Caco-2 (cell line): ENCODE measurements around the gene KISS1. TPM values are rescaled to one million over a fixed set of nuclear protein-coding genes. Genes with fewer than 3 reads are reported as not detected.

Source experiments
- BruUV-seq: library from RNA; stranded (reverse); fragments of 400-500 nt; replicated peaks from 2 replicates; lab custom pipeline; 2021; lab: Mats Ljungman, UMichigan
- CTCF ChIA-PET: fragments of 300-600 bp; sonication (Branson Sonifier 250); formaldehyde crosslinking; loops from one replicate; lab custom pipeline; 2022; ENCODE audit warnings: antibody characterized with exemption; lab: Charles Lee
- POLR2A ChIA-PET: fragments of 300-600 bp; sonication (Branson Sonifier 250); formaldehyde crosslinking; loops from one replicate; lab custom pipeline; 2022; ENCODE audit warnings: antibody characterized with exemption; lab: Charles Lee
- DNase-seq, 2 experiments: peaks; one replicate each; pipeline versions ENCODE4 v3.0.0 to v3.0.0-alpha.2; 2020 to 2022
- H3K27me3 ChIP-seq: replicated peaks from 2 replicates; pipeline ENCODE4 v1.6.0; 2011; ENCODE audit warnings: low read length; ENCODE audit not compliant: control insufficient read depth, insufficient read depth
- H3K36me3 ChIP-seq: 2 replicates; pipeline ENCODE4 v1.5.1; 2011; ENCODE audit warnings: low read length; ENCODE audit not compliant: control insufficient read depth, insufficient read depth
- H3K4me1 ChIP-seq: fragments of 250-450 bp; sonication (Bioruptor Pico); 2 replicates; pipeline ENCODE4 v1.5.1; 2020; ENCODE audit warnings: mild to moderate bottlenecking
- H3K4me3 ChIP-seq: 2 replicates; pipeline ENCODE4 v1.5.1; 2011; ENCODE audit warnings: low read depth, mild to moderate bottlenecking, control low read depth, low read length
- H3K9me3 ChIP-seq: fragments of 250-450 bp; sonication (Bioruptor Pico); 2 replicates; pipeline ENCODE4 v1.5.1; 2020; ENCODE audit warnings: mild to moderate bottlenecking, moderate library complexity
- H3K27ac Mint-ChIP-seq: one replicate; pipeline ENCODE4 v1.8.0; 2022; ENCODE audit warnings: mixed read lengths; ENCODE audit not compliant: unreplicated experiment
- H3K27me3 Mint-ChIP-seq: one replicate; pipeline ENCODE4 v1.8.0; 2022; ENCODE audit warnings: mixed read lengths; ENCODE audit not compliant: insufficient read depth, unreplicated experiment
- H3K36me3 Mint-ChIP-seq: one replicate; pipeline ENCODE4 v1.8.0; 2022; ENCODE audit warnings: mild to moderate bottlenecking, mixed read lengths; ENCODE audit not compliant: insufficient read depth, unreplicated experiment
- H3K4me1 Mint-ChIP-seq: one replicate; pipeline ENCODE4 v1.8.0; 2022; ENCODE audit warnings: low read depth, mixed read lengths; ENCODE audit not compliant: unreplicated experiment
- H3K4me3 Mint-ChIP-seq: one replicate; pipeline ENCODE4 v1.8.0; 2022; ENCODE audit warnings: mild to moderate bottlenecking, moderate library complexity, mixed read lengths; ENCODE audit not compliant: unreplicated experiment
- H3K9me3 Mint-ChIP-seq: one replicate; pipeline ENCODE4 v1.8.0; 2022; ENCODE audit warnings: mixed read lengths; ENCODE audit not compliant: unreplicated experiment
- intact Hi-C: fragments of 100-400 bp; cut with micrococcal nuclease; formaldehyde crosslinking; loops from one replicate; pipeline ENCODE4 v1.10.0; 2022; ENCODE audit not compliant: unreplicated experiment
- total RNA-seq: library from RNA; stranded (reverse); gene quantifications from 2 replicates; pipeline ENCODE4 v1.2.3, GENCODE V29; 2022
- TF ChIP-seq, protein P1 (sequence below), 2 experiments: fragments of 200-600 bp in 1 of 2; IDR thresholded peaks; 1 replicate in 1 of 2; 2 replicates in 1 of 2; pipeline versions ENCODE4 v1.5.1 to v1.8.0; 2011 to 2022; ENCODE audit warnings: antibody characterized with exemption in 1 of 2, control low read depth in 1 of 2, inconsistent platforms in 1 of 2, low read depth in 1 of 2, low read length in 1 of 2, mild to moderate bottlenecking in 1 of 2, moderate library complexity in 1 of 2; ENCODE audit not compliant: insufficient read depth in 1 of 2, severe bottlenecking in 1 of 2, unreplicated experiment in 1 of 2

KISS1 gene
- total RNA-seq, 1 experiment from 2014 or later = 3.3 TPM

DNA sequence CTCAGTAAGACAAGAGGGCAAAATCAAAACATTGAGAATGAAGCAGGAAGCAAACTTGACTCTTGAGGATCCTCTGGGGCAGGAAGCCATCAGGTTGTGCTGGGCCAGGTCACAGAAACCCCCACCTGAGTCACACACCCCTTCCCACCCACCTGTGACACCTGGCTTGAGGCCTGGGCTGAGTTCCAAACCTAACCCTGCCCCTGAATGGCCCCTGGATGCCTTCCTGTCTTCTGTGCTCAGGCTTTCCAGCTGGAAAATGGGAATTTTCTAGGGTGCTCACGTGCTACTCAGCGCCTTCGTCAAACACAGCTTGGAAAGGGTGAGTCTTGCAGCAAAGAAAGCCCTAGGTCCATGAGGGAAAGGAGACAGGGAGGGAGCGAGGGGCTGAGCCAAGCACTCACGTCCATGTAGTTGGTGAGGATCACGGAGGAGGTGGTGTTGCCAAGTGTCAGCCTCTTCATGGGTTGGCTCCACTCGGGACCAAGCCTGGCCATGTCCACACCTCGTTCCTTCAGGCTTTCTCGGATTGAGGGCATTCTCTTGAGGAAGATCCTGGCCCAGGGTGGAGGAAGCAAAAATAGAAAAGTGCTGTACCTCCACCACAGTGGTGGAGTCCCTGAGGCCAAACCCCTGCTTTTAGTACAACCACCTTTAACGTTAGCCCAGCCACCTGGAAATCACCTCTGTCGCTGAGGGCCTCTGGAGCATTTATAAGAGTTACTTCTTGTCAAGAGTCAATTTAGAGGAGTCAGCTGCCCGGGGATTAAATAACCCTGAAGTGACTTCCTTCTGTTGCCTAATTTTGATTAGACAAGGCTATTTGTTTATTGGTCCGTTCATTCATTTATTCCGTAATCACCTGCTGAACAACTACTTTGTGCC, 34.4 kb downstream of the KISS1 start:
- POLR2A ChIA-PET = no interaction called here
- Histone ChIP-seq H3K9me3 (no peaks in the 10 kb centered on the region), H3K4me3 (no peak overlapping the region), H3K27me3 (no peaks in the 10 kb centered on the region), H3K36me3 (no peaks in the 10 kb centered on the region), H3K4me1 (no peaks in the 10 kb centered on the region)
- H3K4me1 Mint-ChIP-seq = no peaks in the 10 kb centered on the region
- H3K36me3 Mint-ChIP-seq = no peaks in the 10 kb centered on the region
- no TSS peak for BruUV-seq
- no peak overlapping the region for H3K4me3 Mint-ChIP-seq
- H3K27me3 Mint-ChIP-seq = no peaks in the 10 kb centered on the region
- no peak overlapping the region for H3K27ac Mint-ChIP-seq
- intact Hi-C loops = loop anchor here (1.0 to 2.0 kb wide), 7 partner anchors 30 to 301 kb away; partner anchors contain the start of gene SNRPE
- no peak for DNase-seq
- TF ChIP-seq, protein P1, sequence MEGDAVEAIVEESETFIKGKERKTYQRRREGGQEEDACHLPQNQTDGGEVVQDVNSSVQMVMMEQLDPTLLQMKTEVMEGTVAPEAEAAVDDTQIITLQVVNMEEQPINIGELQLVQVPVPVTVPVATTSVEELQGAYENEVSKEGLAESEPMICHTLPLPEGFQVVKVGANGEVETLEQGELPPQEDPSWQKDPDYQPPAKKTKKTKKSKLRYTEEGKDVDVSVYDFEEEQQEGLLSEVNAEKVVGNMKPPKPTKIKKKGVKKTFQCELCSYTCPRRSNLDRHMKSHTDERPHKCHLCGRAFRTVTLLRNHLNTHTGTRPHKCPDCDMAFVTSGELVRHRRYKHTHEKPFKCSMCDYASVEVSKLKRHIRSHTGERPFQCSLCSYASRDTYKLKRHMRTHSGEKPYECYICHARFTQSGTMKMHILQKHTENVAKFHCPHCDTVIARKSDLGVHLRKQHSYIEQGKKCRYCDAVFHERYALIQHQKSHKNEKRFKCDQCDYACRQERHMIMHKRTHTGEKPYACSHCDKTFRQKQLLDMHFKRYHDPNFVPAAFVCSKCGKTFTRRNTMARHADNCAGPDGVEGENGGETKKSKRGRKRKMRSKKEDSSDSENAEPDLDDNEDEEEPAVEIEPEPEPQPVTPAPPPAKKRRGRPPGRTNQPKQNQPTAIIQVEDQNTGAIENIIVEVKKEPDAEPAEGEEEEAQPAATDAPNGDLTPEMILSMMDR (IDR thresholded peaks at IDR 0.05; ENCODE audit: insufficient read depth in 1 of 2, low read depth in 1 of 2, low read length in 1 of 2, severe bottlenecking in 1 of 2, unreplicated experiment in 1 of 2) = no peak
- CTCF ChIA-PET = interaction anchor here (0.8 to 3.0 kb wide), 16 partner anchors 10 to 237 kb away, joined by 3 to 39 read pairs (median 5); partner anchors contain the start of genes ETNK2, GOLT1A, KISS1 and PLEKHA6
- H3K9me3 Mint-ChIP-seq = no peaks in the 10 kb centered on the region

DNA sequence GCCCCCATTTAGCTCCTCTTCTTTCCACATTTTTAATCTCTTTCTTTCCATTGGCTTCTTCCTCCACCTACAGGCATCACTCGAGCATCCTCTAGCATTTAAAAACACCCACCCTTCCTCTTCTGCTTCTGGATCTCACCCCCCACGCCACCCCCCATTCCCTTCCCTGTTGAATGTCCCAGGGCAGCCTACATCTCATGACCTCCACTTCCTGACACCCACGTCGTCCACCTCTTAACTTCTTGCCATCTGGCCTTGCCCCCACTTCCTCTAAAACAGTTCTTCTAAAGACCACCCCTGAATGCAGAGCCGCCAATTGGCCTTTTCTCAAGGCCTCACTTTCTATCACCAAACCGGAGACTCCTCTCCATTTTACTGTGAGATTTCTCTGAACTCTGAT, 38.3 kb downstream of the KISS1 start:
- Mint-ChIP-seq H3K27me3 (no peaks in the 10 kb centered on the region), H3K36me3 (no peaks in the 10 kb centered on the region), H3K27ac (no peak overlapping the region), H3K4me3 (no peak overlapping the region), H3K4me1 (no peaks in the 10 kb centered on the region), H3K9me3 (no peaks in the 10 kb centered on the region)
- ChIA-PET POLR2A (no interaction called here), CTCF (no interaction called here)
- H3K4me3 ChIP-seq = no peak overlapping the region
- no peaks in the 10 kb centered on the region for H3K27me3 ChIP-seq
- no peak for DNase-seq
- no peaks in the 10 kb centered on the region for H3K4me1 ChIP-seq
- H3K9me3 ChIP-seq = no peaks in the 10 kb centered on the region
- TF ChIP-seq, protein P1 (IDR thresholded peaks at IDR 0.05; ENCODE audit: insufficient read depth in 1 of 2, low read depth in 1 of 2, low read length in 1 of 2, severe bottlenecking in 1 of 2, unreplicated experiment in 1 of 2) = no peak
- H3K36me3 ChIP-seq = no peaks in the 10 kb centered on the region
- BruUV-seq = no TSS peak
- intact Hi-C loops = no loop called here

DNA sequence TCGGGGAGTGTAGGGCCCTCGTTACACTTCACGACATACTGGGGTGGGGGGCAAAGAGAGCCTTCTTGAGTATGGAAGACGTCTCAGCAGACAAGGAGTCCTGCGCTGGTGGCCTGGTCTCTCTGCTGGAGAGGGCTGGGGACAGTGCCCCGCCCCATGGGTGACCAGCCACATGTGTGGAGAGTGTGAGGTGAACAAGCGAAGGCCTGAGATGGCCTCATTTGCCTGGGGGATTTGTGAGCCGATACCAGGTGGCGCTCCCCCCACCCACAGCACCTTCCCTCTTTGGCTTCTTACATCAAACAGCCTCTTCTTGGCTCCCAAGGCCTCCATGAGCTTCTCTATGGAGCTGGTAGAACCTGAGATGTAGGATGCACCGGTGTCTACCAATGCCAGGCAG, 40.4 kb downstream of the KISS1 start:
- intact Hi-C loops = no loop called here
- Mint-ChIP-seq H3K27ac (no peak overlapping the region), H3K9me3 (no peaks in the 10 kb centered on the region), H3K4me3 (no peak overlapping the region), H3K27me3 (no peaks in the 10 kb centered on the region), H3K36me3 (no peaks in the 10 kb centered on the region), H3K4me1 (no peaks in the 10 kb centered on the region)
- Histone ChIP-seq H3K4me1 (peaks cover 6% of the 10 kb centered on the region), H3K9me3 (no peaks in the 10 kb centered on the region), H3K27me3 (no peaks in the 10 kb centered on the region), H3K4me3 (no peak overlapping the region), H3K36me3 (no peaks in the 10 kb centered on the region)
- BruUV-seq = no TSS peak
- POLR2A ChIA-PET = no interaction called here
- TF ChIP-seq, protein P1 (IDR thresholded peaks at IDR 0.05; ENCODE audit: insufficient read depth in 1 of 2, low read depth in 1 of 2, low read length in 1 of 2, severe bottlenecking in 1 of 2, unreplicated experiment in 1 of 2) = no peak
- CTCF ChIA-PET = no interaction called here
- DNase-seq = no peak
